ENCODE data around the gene ELFN1.

ELFN1 gene

DNA sequence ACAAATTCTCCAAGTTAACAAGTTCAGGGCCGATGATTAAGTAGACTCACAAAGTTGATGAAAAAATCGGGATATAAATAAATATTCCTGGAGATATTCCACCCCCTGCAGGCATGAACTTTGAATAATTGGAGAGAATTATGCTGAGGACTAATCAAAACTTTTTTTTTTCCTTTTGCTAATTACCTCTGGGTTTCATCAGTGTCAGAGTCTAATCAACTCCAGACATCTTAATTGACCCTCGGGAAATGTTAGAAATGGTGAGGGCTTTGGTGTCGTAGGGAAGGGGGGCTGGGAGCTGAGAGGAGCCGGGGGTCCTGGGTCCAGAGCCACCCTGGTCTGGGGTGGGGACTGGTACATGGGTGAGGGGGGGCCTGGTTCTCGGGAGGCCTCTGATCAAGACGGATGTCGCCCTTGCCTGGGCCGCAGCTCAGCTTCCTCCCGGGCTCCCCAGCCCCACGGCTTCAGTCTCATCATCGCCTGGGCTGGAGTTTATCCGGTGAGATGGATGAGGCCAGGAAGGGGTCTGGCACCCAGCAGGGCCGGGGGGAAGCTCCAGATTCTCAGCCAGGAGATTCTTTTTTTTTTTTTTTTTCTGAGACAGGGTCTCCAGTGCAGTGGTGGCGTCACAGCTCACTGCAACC is 30.4 kb upstream of the ELFN1 start:
- TF ChIP-seq MYC (IDR thresholded peaks at IDR 0.05; ENCODE audit: low read depth, low read length) (no peak), POLR2A (IDR thresholded peaks at IDR 0.05; ENCODE audit: extremely low read depth, insufficient read length) (no peak)
- TF ChIP-seq, protein P1, sequence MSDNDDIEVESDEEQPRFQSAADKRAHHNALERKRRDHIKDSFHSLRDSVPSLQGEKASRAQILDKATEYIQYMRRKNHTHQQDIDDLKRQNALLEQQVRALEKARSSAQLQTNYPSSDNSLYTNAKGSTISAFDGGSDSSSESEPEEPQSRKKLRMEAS (IDR thresholded peaks at IDR 0.05; ENCODE audit: low read depth, low read length): no peak
- TF ChIP-seq, protein P2, sequence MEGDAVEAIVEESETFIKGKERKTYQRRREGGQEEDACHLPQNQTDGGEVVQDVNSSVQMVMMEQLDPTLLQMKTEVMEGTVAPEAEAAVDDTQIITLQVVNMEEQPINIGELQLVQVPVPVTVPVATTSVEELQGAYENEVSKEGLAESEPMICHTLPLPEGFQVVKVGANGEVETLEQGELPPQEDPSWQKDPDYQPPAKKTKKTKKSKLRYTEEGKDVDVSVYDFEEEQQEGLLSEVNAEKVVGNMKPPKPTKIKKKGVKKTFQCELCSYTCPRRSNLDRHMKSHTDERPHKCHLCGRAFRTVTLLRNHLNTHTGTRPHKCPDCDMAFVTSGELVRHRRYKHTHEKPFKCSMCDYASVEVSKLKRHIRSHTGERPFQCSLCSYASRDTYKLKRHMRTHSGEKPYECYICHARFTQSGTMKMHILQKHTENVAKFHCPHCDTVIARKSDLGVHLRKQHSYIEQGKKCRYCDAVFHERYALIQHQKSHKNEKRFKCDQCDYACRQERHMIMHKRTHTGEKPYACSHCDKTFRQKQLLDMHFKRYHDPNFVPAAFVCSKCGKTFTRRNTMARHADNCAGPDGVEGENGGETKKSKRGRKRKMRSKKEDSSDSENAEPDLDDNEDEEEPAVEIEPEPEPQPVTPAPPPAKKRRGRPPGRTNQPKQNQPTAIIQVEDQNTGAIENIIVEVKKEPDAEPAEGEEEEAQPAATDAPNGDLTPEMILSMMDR (IDR thresholded peaks at IDR 0.05; ENCODE audit: low read depth, low read length): no peak
- H3K4me3 ChIP-seq (ENCODE audit: low read depth, low read length): no peak overlapping the region
- DNase-seq (ENCODE audit: low read depth): no peak

GRCh38 chr7:1640376-1641172 is 29.5 kb upstream of the ELFN1 start:
- H3K4me3 ChIP-seq (ENCODE audit: low read depth, low read length): no peak overlapping the region
- TF ChIP-seq POLR2A (IDR thresholded peaks at IDR 0.05; ENCODE audit: extremely low read depth, insufficient read length) (no peak), MYC (IDR thresholded peaks at IDR 0.05; ENCODE audit: low read depth, low read length) (no peak)
- TF ChIP-seq, protein P2 (IDR thresholded peaks at IDR 0.05; ENCODE audit: low read depth, low read length): peak; percentile 22
- no peak for DNase-seq (ENCODE audit: low read depth)

- no peak for DNase-seq (ENCODE audit: low read depth)
- TF ChIP-seq, protein P2 (IDR thresholded peaks at IDR 0.05; ENCODE audit: low read depth, low read length): no peak
- TF ChIP-seq POLR2A (IDR thresholded peaks at IDR 0.05; ENCODE audit: extremely low read depth, insufficient read length): no peak
- TF ChIP-seq, protein P1 (IDR thresholded peaks at IDR 0.05; ENCODE audit: low read depth, low read length): no peak
- TF ChIP-seq MYC (IDR thresholded peaks at IDR 0.05; ENCODE audit: low read depth, low read length): no peak
- H3K4me3 ChIP-seq (ENCODE audit: low read depth, low read length): no peak overlapping the region
These were observed 28.9 kb upstream of the ELFN1 start for GRCh38 chr7:1641173-1641572.

GRCh38 chr7:1641661-1642260 is 28.3 kb upstream of the ELFN1 start:
- TF ChIP-seq POLR2A (IDR thresholded peaks at IDR 0.05; ENCODE audit: extremely low read depth, insufficient read length): no peak
- TF ChIP-seq, protein P1 (IDR thresholded peaks at IDR 0.05; ENCODE audit: low read depth, low read length): no peak
- TF ChIP-seq, protein P2 (IDR thresholded peaks at IDR 0.05; ENCODE audit: low read depth, low read length): no peak
- no peak for TF ChIP-seq MYC (IDR thresholded peaks at IDR 0.05; ENCODE audit: low read depth, low read length)
- H3K4me3 ChIP-seq (ENCODE audit: low read depth, low read length): no peak overlapping the region
- no peak for DNase-seq (ENCODE audit: low read depth)

DNA sequence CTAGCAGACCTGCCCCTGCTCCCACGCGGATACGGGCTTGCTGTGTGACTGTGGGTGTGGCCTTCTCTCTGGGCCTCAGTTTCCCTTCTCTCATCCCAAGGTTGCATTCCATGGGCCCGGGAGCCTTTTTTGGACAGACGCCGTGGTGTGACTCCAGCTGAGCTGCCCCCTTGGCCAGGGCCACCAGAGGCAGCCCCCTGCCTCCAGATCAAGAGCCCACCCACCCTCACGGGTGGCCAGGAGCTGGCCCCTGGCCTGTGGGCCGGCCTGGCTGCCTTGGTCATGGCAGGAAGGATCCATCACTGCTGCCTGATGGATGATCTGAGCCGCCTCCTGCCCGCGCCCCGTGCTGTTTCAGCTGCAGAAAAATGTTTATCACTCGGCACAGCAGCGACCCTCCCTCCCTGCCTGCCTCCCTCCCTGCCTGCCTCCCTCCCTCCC is 27.8 kb upstream of the ELFN1 start:
- TF ChIP-seq, protein P1 (IDR thresholded peaks at IDR 0.05; ENCODE audit: low read depth, low read length): no peak
- TF ChIP-seq POLR2A (IDR thresholded peaks at IDR 0.05; ENCODE audit: extremely low read depth, insufficient read length) (no peak), MYC (IDR thresholded peaks at IDR 0.05; ENCODE audit: low read depth, low read length) (no peak)
- TF ChIP-seq, protein P2 (IDR thresholded peaks at IDR 0.05; ENCODE audit: low read depth, low read length): no peak
- no peak overlapping the region for H3K4me3 ChIP-seq (ENCODE audit: low read depth, low read length)
- DNase-seq (ENCODE audit: low read depth): no peak
